RWPE2 (cell line): ENCODE measurements around the gene MXD3.

Experiments used
- ATAC-seq: fragments of 200-7000 bp; cut with Tn5 transposase; 3 replicates; pipeline ENCODE4 v1.9.1; 2021; ENCODE audit warnings: low read depth
- DNase-seq: peaks from one replicate; pipeline ENCODE4 v3.0.0-alpha.2; 2020; ENCODE audit warnings: low spot score
- H3K27ac ChIP-seq: fragments of 450-650 bp; 2 replicates; pipeline ENCODE4 v1.5.1; 2017; ENCODE audit warnings: mild to moderate bottlenecking; ENCODE audit not compliant: poor library complexity, severe bottlenecking
- H3K27me3 ChIP-seq: fragments of 250-450 bp; sonication (Bioruptor Pico); 2 replicates; pipeline ENCODE4 v1.5.1; 2021; ENCODE audit warnings: mild to moderate bottlenecking, moderate library complexity; ENCODE audit not compliant: insufficient read depth, poor library complexity, severe bottlenecking
- H3K36me3 ChIP-seq: fragments of 250-450 bp; sonication (Bioruptor Pico); 2 replicates; pipeline ENCODE4 v1.5.1; 2020; ENCODE audit warnings: low read depth, mild to moderate bottlenecking, moderate library complexity
- H3K4me1 ChIP-seq: fragments of 250-450 bp; sonication (Bioruptor Pico); 2 replicates; pipeline ENCODE4 v1.5.1; 2021; ENCODE audit warnings: mild to moderate bottlenecking, moderate library complexity; ENCODE audit not compliant: insufficient read depth, poor library complexity, severe bottlenecking
- H3K4me3 ChIP-seq: fragments of 250-450 bp; sonication (Bioruptor Pico); 2 replicates; pipeline ENCODE4 v1.5.1; 2021; ENCODE audit warnings: mild to moderate bottlenecking, moderate library complexity; ENCODE audit not compliant: severe bottlenecking
- H3K9me3 ChIP-seq: fragments of 250-450 bp; sonication (Bioruptor Pico); 2 replicates; pipeline ENCODE4 v1.5.1; 2021; ENCODE audit warnings: mild to moderate bottlenecking, moderate library complexity; ENCODE audit not compliant: severe bottlenecking
- CTCF ChIP-seq: fragments of 450-650 bp; IDR thresholded peaks from one replicate; pipeline ENCODE4 v1.5.1; 2017; ENCODE audit warnings: mild to moderate bottlenecking, moderate library complexity; ENCODE audit not compliant: poor library complexity, severe bottlenecking

MXD3 gene

GRCh38 chr5:177332896-177333260, 21.2 kb upstream of the MXD3 start:
- Histone ChIP-seq H3K9me3 (no peaks in the 10 kb centered on the region), H3K4me1 (peaks cover 5% of the 10 kb centered on the region), H3K36me3 (peaks cover 77% of the 10 kb centered on the region), H3K27me3 (no peaks in the 10 kb centered on the region), H3K4me3 (no peak overlapping the region), H3K27ac (no peak overlapping the region)
- ATAC-seq, result no peak
- no peak for DNase-seq
- TF ChIP-seq CTCF, result no peak

- ATAC-seq, result no peak
- Histone ChIP-seq H3K9me3 (no peaks in the 10 kb centered on the region), H3K36me3 (peaks cover 75% of the 10 kb centered on the region), H3K27me3 (no peaks in the 10 kb centered on the region), H3K4me1 (peaks cover 7% of the 10 kb centered on the region), H3K27ac (no peak overlapping the region), H3K4me3 (no peak overlapping the region)
- no peak for TF ChIP-seq CTCF
- DNase-seq, result no peak
Measured at GRCh38 chr5:177332031-177332895, 20.6 kb upstream of the MXD3 start.

GRCh38 chr5:177330991-177331842, 19.5 kb upstream of the MXD3 start:
- peaks cover 68% of the 10 kb centered on the region for H3K36me3 ChIP-seq

GRCh38 chr5:177329883-177330282, 18.2 kb upstream of the MXD3 start:
- Histone ChIP-seq H3K4me3 (no peak overlapping the region), H3K27ac (no peak overlapping the region), H3K9me3 (no peaks in the 10 kb centered on the region), H3K36me3 (peaks cover 54% of the 10 kb centered on the region), H3K27me3 (no peaks in the 10 kb centered on the region), H3K4me1 (peaks cover 11% of the 10 kb centered on the region)
- ATAC-seq, result no peak
- DNase-seq, result no peak
- TF ChIP-seq CTCF, result no peak

More at GRCh38 chr5:177330991-177331842, 19.5 kb upstream of the MXD3 start:
- Histone ChIP-seq H3K9me3 (no peaks in the 10 kb centered on the region), H3K4me1 (peaks cover 10% of the 10 kb centered on the region), H3K4me3 (no peak overlapping the region), H3K27ac (no peak overlapping the region), H3K27me3 (no peaks in the 10 kb centered on the region)
- TF ChIP-seq CTCF, result no peak
- ATAC-seq (no peak), DNase-seq (no peak)
